KBM-7 (cell line): ENCODE results near the gene TSPAN9.

Experiments used
- DNase-seq: peaks from one replicate; pipeline ENCODE4 v3.0.0-alpha.2; 2015
- in situ Hi-C: fragments of 300-500 bp; cut with MboI; formaldehyde crosslinking; loops from 2 replicates; pipeline ENCODE4 v1.14.3; 2020; ENCODE audit warnings: low sequenced_read_pairs, low pct_unique_long_range_greater_than_20kb, mixed read lengths

The TSPAN9 gene

GRCh38 chr12:3071710-3072109 is 5.5 kb upstream of the TSPAN9 start:
- no peak for DNase-seq
- in situ Hi-C loops: no loop called here

GRCh38 chr12:3073438-3074250 is 3.5 kb upstream of the TSPAN9 start:
- in situ Hi-C loops: no loop called here
- peak; percentile 90 for DNase-seq

DNA sequence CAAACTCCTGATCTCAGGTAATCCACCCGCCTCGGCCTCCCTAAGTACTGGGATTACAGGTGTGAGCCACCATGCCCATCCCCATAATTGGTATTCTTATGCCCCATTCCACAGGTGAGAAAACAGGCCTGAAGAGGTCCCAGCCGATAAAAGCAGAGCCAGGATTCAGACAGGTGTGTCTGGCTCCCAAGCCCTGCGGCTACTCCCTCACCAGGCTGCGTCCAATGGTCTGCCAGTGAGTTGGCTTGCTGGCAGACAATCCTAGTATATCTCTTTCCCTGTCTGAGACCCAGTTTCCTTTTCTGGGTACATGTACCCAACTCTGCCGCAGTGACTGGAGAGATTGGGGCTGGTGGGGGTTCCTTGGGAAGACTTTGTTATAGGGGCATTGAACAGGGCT is 1.9 kb upstream of the TSPAN9 start:
- in situ Hi-C loops: no loop called here
- DNase-seq: no peak

DNA sequence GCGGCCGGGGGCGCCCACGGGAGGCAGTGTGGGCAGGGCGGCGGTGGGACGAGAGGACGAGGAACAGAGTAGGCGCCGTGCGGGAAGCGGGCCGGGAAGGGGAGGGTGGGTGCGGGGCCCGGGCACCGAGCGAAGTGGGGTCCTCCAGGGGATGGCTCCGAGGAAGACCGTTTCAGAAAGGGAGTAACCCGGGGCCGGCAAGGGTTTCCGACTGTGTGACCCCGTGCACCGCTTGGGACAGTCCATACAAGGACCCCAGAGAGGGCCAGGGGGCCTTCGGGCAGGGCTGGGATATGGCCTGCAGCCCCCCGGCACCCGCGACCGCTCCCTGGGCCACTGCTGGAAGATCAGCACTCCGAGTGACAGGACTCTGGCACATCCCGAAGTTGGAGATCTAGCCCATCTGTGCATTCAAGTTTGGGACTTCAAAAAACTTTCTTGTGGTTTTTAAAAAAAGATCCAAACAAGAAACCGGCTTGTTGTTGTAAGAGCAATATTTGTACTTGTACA is 448 bp downstream of the TSPAN9 start:
- peak; percentile 12 for DNase-seq
- in situ Hi-C loops: no loop called here

- in situ Hi-C loops: no loop called here
- no peak for DNase-seq
Observed at GRCh38 chr12:3078086-3078820, 1.1 kb downstream of the TSPAN9 start.

DNA sequence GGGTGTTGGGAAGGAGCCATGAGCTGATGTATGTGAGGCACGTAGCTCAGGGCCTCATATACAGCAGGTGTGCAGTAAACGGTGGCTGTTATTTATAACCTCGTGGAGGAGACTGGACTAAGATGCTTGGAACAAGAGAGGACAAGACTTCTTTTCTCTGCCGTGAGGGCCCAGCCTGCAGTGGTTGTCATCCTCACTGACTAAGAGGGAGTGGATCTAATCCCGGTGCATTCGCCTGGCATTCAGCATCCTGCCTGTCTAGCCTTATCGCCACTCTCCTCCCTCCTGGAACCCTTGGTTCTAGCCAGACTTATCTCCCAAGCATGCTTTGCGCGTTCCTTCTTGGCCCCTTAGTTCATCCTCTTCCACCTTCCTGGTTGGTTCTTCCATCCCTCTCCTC is 3.9 kb downstream of the TSPAN9 start:
- in situ Hi-C loops: no loop called here
- DNase-seq: no peak

- in situ Hi-C loops: no loop called here
- DNase-seq: no peak
Observed at GRCh38 chr12:3081886-3082285, 4.7 kb downstream of the TSPAN9 start.

- DNase-seq: no peak
- in situ Hi-C loops: no loop called here
Observed at GRCh38 chr12:3083241-3083920, 6.2 kb downstream of the TSPAN9 start.

DNA sequence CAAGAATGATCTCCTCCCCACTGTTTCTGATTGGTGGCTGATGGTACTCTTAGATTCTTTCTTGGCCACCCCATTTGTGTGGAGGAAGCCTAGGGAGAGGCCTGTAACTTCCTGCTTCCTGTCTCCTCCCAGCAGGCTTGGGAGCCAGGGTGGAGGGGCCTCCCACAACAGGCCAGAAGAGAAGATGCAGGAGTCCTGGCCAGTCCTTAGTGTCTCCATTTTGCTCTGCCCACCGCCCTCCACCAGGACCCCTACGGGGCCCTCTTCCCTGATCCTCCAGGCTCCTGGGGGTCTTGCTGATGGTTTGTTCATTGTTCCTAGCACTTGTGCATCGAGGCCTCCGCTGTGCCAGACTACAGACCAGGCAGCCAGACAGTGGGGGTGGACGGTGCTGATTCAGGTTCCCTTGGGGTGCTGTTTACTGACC is 6.8 kb downstream of the TSPAN9 start:
- in situ Hi-C loops: no loop called here
- DNase-seq: no peak

DNA sequence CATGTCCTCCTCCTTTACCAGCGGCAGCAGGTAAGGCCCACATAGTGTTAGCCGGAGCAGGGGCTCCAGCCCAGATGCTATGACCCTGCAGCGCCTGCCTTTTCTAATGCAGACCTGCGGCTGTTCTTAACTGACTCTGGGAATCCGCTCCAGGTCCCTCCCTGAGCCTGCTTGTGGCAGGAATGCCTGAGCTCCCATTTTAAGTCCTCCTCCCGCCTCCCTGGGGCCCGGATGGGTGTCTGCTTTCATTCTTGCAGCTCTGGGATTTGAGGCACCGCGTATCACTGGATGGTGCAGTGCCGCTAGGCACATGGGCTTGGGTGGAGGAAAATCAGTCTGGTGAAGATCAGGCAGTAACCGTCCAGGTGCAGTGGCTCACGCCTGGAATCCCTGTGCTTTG is 7.6 kb downstream of the TSPAN9 start:
- no peak for DNase-seq
- in situ Hi-C loops: no loop called here

DNA sequence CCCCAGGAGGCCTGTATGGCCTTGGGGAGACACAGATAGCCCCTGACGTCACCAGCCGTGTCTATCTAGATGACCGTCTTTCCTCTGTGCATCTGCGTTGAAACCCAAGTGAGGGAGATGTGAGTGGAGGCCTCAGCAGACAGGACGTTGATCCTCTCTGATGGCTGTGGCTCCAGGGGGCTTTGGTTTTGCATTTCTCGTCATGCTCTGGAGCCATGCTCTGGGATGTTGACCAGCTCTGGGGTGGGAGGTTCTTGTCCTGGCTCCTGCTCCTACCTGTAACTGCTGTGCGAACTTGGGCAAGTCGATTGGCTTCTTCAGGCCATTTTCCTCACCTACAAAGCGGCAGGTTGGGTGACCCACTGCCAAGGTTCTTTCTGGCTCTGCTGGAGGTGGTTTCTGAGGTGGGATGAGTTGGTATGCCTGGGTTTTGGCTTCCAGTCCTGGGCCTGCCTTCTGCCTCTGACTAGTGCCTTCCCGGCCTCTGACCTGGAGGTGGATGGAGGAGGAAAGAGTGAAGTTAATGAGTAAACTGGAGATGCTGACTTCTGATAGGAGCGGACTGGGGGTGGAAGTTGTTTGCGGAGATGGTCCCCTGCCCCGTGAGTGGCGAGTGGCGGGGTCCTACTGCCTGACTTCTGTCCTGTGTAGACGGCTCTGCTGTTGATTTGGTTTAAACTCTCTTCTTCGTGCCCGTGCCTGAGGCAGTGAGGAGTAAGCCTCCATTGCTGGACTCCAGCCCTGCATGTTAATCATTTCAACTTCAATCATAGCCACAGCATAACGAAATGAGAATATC is 8.4 kb downstream of the TSPAN9 start:
- DNase-seq: no peak
- in situ Hi-C loops: no loop called here

- no peak for DNase-seq
- in situ Hi-C loops: no loop called here
Observed at GRCh38 chr12:3086211-3086610, 9.0 kb downstream of the TSPAN9 start.

- in situ Hi-C loops: no loop called here
Observed at GRCh38 chr12:3086729-3087323, 9.6 kb downstream of the TSPAN9 start.

DNA sequence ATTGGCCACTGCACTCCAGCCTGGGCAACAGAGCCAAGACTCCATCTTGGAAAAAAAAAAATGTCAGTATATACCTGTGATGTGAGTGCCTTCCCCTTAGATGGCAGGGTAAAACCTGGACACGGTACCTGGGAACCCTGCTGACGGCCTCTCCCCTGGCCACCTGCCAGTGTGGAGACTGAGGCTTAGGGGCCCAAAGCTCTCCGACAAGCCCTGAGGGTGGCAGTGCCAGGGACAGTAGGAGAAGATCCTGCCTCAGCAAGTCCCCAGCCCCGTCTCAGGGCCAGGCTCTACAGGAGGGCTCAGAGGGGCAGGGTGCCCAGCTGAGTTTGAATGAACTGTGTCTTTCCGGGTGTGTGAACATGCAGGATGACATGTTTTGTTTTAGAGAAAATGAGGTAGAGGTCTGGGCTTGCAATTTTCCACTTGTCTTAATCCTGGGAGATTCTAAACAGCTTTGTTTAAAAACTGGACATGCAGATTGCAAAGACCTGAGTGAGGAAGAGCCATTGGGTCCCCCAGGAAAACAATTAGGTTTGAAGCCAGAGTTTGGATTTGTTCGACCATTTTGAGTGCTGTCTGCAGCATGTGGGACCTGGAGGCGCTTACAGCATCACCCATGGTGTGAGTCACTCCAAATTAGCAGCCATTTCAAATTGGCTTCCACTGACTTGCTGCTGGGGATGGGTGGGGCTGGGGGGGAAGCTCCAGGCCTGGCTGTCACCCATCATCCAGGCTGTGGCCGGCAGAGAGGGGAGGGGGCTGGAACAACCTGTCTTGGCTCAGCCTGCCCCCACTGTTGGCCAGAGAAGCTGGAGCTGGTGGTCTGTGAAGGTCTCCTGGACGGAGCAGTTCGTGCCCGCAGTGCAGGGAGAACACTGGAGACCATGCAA is 10.8 kb downstream of the TSPAN9 start:
- in situ Hi-C loops: no loop called here
- no peak for DNase-seq

More at GRCh38 chr12:3086729-3087323, 9.6 kb downstream of the TSPAN9 start:
- no peak for DNase-seq

GRCh38 chr12:3089588-3089987 is 12.4 kb downstream of the TSPAN9 start:
- DNase-seq: no peak
- in situ Hi-C loops: no loop called here

GRCh38 chr12:3090240-3091037 is 13.3 kb downstream of the TSPAN9 start:
- in situ Hi-C loops: no loop called here
- DNase-seq: no peak

DNA sequence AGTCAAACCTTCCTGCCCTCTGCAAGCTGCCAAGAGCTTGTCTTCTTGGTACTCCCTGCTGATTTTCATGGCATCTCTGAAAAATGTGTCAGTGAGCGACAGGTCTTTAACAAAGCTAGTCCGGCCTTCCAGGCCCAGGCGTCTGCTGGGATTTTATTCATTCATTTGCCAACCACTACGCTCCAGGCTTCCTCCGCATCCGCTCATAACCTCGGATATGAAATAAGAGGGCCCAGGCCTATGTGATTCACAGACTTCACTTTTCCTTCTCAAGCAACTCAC is 13.8 kb downstream of the TSPAN9 start:
- DNase-seq: no peak
- in situ Hi-C loops: no loop called here
